H1 (cell line): ENCODE results near the gene USP3. TPM values are rescaled to one million over a fixed set of nuclear protein-coding genes. Genes with fewer than 3 reads are reported as not detected.

Experiments
- KDM1A ChIP-seq: fragments of 200-600, 300-600 bp; sonication (generic); IDR thresholded peaks from 2 replicates; pipeline ENCODE4 v1.7.1; 2016; ENCODE audit warnings: mild to moderate bottlenecking, low read length, borderline replicate concordance
- MAFK ChIP-seq: IDR thresholded peaks from 2 replicates; pipeline ENCODE4 v1.6.1; 2012; ENCODE audit warnings: low read depth, mild to moderate bottlenecking, improper control_type of control experiment, low read length
- RBBP5 ChIP-seq: IDR thresholded peaks from 2 replicates; pipeline ENCODE4 v1.7.1; 2012; ENCODE audit warnings: low read depth, mild to moderate bottlenecking, inconsistent platforms, low read length, moderate library complexity, borderline replicate concordance
- SRF ChIP-seq: IDR thresholded peaks from 2 replicates; pipeline ENCODE4 v1.6.1; 2011; ENCODE audit warnings: mild to moderate bottlenecking, low read depth, low read length, moderate library complexity
- polyA plus RNA-seq, 7 experiments: library from polyadenylated mRNA; depleted of rRNA in 3 of 7; stranded (reverse) in 5 of 7; unstranded in 2 of 7; fragments of >200 nt in 5 of 7; fragments of 200-250 nt in 2 of 7; gene quantifications; 1 replicate in 5 of 7; 2 replicates in 1 of 7; 4 replicates in 1 of 7; pipeline versions ENCODE4 v1.2.1 to v1.2.3, GENCODE V29; 2011 to 2013; ENCODE audit warnings: missing spikeins in 2 of 7, mixed read lengths in 2 of 7
- total RNA-seq: library from RNA; stranded (reverse); fragmentation: NEBNext Ultra II Directional; extraction: Animal tissue kit (Norgen Biotek cat#: 25700); gene quantifications from 2 replicates; pipeline ENCODE4 v1.2.1, GENCODE V29; 2021
- TF ChIP-seq, protein P1 (sequence below): IDR thresholded peaks from 2 replicates; pipeline ENCODE4 v1.6.1; 2012; ENCODE audit warnings: low read length, inconsistent platforms
- TF ChIP-seq, protein P2 (sequence below): IDR thresholded peaks from 2 replicates; pipeline ENCODE4 v1.6.1; 2011; ENCODE audit warnings: low read length, improper control_type of control experiment

Gene USP3
- total and polyA plus RNA-seq, 2 of the 8 experiments (the other 6 are each of a cell fraction or from before 2014, with no cell fraction given), result 15.5 to 16.2 TPM

DNA sequence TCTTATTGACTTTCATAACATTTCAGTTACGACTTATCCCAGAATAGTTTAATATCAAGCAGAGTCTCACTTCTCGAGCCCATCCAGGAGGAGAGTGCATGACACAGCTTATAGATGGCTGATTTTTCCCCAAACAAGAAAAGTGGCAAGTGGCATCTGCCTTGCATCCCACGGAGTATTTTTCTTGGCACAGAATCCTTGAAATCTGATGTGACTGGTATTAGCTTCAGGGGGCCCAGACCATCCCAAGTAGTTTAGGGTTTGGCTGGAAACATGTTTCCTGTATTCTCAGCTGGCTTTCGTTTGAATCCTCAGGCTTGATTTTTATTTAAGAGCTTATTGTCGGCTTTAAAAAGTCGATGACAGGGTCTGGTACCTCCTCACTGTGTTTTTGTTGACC lies 72.0 kb downstream of the USP3 start (continued):
- TF ChIP-seq SRF (no peak), KDM1A (no peak), RBBP5 (no peak), MAFK (no peak)
- TF ChIP-seq, protein P1, sequence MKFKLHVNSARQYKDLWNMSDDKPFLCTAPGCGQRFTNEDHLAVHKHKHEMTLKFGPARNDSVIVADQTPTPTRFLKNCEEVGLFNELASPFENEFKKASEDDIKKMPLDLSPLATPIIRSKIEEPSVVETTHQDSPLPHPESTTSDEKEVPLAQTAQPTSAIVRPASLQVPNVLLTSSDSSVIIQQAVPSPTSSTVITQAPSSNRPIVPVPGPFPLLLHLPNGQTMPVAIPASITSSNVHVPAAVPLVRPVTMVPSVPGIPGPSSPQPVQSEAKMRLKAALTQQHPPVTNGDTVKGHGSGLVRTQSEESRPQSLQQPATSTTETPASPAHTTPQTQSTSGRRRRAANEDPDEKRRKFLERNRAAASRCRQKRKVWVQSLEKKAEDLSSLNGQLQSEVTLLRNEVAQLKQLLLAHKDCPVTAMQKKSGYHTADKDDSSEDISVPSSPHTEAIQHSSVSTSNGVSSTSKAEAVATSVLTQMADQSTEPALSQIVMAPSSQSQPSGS, result no peak
- TF ChIP-seq, protein P2, sequence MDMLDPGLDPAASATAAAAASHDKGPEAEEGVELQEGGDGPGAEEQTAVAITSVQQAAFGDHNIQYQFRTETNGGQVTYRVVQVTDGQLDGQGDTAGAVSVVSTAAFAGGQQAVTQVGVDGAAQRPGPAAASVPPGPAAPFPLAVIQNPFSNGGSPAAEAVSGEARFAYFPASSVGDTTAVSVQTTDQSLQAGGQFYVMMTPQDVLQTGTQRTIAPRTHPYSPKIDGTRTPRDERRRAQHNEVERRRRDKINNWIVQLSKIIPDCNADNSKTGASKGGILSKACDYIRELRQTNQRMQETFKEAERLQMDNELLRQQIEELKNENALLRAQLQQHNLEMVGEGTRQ, result no peak
